ENCODE results near the gene GABRD. TPM values are rescaled to one million over a fixed set of nuclear protein-coding genes. Genes with fewer than 3 reads are reported as not detected.

GABRD gene, protein sequence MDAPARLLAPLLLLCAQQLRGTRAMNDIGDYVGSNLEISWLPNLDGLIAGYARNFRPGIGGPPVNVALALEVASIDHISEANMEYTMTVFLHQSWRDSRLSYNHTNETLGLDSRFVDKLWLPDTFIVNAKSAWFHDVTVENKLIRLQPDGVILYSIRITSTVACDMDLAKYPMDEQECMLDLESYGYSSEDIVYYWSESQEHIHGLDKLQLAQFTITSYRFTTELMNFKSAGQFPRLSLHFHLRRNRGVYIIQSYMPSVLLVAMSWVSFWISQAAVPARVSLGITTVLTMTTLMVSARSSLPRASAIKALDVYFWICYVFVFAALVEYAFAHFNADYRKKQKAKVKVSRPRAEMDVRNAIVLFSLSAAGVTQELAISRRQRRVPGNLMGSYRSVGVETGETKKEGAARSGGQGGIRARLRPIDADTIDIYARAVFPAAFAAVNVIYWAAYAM
- not detected in 2 replicates for total RNA-seq (2016; rRNA removed; fragmentation: Illumina TruSeq; extraction: Trizol)
- total RNA-seq (2016; cell fraction: cytosol; rRNA removed; fragmentation: Illumina TruSeq; extraction: Trizol; ENCODE audit: low read depth) = not detected in 2 replicates
- total RNA-seq (2016; cell fraction: insoluble cytoplasmic fraction; rRNA removed; fragmentation: Illumina TruSeq; extraction: Trizol) = not detected in 2 replicates
- total RNA-seq (2016; cell fraction: membrane; rRNA removed; fragmentation: Illumina TruSeq; extraction: Trizol) = not detected in 2 replicates
- not detected in 2 replicates for total RNA-seq (2016; cell fraction: nucleus; rRNA removed; fragmentation: Illumina TruSeq; extraction: Trizol)
- 0.22 TPM in 1 of 2 replicates, not detected in the other for polyA plus RNA-seq (2011; rRNA removed)
- 0.09 TPM in 1 of 2 replicates, not detected in the other for polyA plus RNA-seq (2011; cell fraction: cytosol; rRNA removed)
- 0.08 TPM in 1 of 2 replicates, not detected in the other for polyA plus RNA-seq (2011; cell fraction: nucleus; rRNA removed)
- not detected in 2 replicates for polyA plus RNA-seq (2012)
- not detected in 2 replicates for polyA plus RNA-seq (2016; cell fraction: cytosol; fragmentation: Illumina TruSeq; extraction: Trizol; ENCODE audit: low read depth)
- not detected in 2 replicates for polyA plus RNA-seq (2016; cell fraction: insoluble cytoplasmic fraction; fragmentation: Illumina TruSeq; extraction: Trizol; ENCODE audit: low read depth)
- not detected in 2 replicates for polyA plus RNA-seq (2016; cell fraction: membrane; fragmentation: Illumina TruSeq; extraction: Trizol; ENCODE audit: low read depth)
- not detected in 2 replicates for polyA plus RNA-seq (2016; cell fraction: nucleus; fragmentation: Illumina TruSeq; extraction: Trizol; ENCODE audit: insufficient read depth, low read depth)
- 0.51 TPM in 1 of 2 replicates, not detected in the other for polyA minus RNA-seq (2011; rRNA and poly(A)+ RNA removed; ENCODE audit: low replicate concordance)
- polyA minus RNA-seq (2011; cell fraction: cytosol; rRNA and poly(A)+ RNA removed) = not detected in 2 replicates
- polyA minus RNA-seq (2011; cell fraction: nucleus; rRNA and poly(A)+ RNA removed) = not detected in 2 replicates
- not detected for Bru-seq, nascent RNA
- not detected for BruChase-seq, experiment 1, labeled RNA remaining after a 6-hour chase
- BruChase-seq, experiment 2, labeled RNA remaining after a 2-hour chase = not detected
- long read RNA-seq, experiment 1 = 0 reads
- long read RNA-seq, experiment 2 = 0 reads

DNA sequence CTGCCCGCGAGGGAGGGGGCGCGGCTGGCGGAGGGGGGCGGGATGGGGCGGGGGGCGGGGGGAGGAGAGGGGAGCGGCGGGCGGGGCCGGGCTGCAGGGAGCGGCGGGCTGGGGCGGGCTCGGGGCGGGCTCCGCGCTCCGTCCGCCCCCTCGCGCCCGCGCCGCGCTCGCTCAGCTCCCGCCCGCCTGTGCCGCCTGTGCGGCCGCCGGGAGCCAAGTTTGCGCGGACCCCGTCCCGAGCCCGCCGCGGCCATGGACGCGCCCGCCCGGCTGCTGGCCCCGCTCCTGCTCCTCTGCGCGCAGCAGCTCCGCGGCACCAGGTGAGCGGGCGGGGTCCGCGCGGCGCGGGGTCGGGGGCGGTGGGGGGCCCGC, at the start of gene GABRD:
Gene GABRD, plus strand, starts transcription at position 174 of the 372 bp plus-strand sequence. Its CDS starts 79 bp downstream, at position 253.
- in situ Hi-C loops (cut with HindIII; ENCODE audit: extremely low pct_ligation_motif_present, low pct_unique_long_range_greater_than_20kb) = no loop called here
- peak within 1 kb of the TSS in 1 of 3 experiments; percentile 16; a peak in 1 of 6 replicates for H3K4me3 ChIP-seq (replicated peaks in 1 of 3; ENCODE audit: insufficient read depth in 1 of 3, low read depth in 2 of 3, low read length in 3 of 3)
- 24% methylated on average over 8 of the region's 60 CpGs for WGBS (ENCODE audit: low lambda C conversion rate)
- peak; percentile 15; the same call in 1 of the 3 replicates for ATAC-seq
- no peaks in the 10 kb centered on the region for H3K9me3 ChIP-seq (ENCODE audit: low read length)
- no TSS peak for BruUV-seq (replicated peaks)
- H2AFZ ChIP-seq (ENCODE audit: low read length) = no peak within 1 kb of the TSS
- H3K4me2 ChIP-seq (ENCODE audit: low read depth, low read length) = no peak within 1 kb of the TSS
- H4K20me1 ChIP-seq (ENCODE audit: insufficient read depth, low read length) = 0 out of 2 replicates have a peak, but pooled peaks cover 4% of the 10 kb centered on the region
- no peak for FAIRE-seq
- TF ChIP-seq, protein P1, sequence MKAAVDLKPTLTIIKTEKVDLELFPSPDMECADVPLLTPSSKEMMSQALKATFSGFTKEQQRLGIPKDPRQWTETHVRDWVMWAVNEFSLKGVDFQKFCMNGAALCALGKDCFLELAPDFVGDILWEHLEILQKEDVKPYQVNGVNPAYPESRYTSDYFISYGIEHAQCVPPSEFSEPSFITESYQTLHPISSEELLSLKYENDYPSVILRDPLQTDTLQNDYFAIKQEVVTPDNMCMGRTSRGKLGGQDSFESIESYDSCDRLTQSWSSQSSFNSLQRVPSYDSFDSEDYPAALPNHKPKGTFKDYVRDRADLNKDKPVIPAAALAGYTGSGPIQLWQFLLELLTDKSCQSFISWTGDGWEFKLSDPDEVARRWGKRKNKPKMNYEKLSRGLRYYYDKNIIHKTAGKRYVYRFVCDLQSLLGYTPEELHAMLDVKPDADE (CRISPR knock-in tag; IDR thresholded peaks at IDR 0.05) = no peak
- TF ChIP-seq, protein P2, sequence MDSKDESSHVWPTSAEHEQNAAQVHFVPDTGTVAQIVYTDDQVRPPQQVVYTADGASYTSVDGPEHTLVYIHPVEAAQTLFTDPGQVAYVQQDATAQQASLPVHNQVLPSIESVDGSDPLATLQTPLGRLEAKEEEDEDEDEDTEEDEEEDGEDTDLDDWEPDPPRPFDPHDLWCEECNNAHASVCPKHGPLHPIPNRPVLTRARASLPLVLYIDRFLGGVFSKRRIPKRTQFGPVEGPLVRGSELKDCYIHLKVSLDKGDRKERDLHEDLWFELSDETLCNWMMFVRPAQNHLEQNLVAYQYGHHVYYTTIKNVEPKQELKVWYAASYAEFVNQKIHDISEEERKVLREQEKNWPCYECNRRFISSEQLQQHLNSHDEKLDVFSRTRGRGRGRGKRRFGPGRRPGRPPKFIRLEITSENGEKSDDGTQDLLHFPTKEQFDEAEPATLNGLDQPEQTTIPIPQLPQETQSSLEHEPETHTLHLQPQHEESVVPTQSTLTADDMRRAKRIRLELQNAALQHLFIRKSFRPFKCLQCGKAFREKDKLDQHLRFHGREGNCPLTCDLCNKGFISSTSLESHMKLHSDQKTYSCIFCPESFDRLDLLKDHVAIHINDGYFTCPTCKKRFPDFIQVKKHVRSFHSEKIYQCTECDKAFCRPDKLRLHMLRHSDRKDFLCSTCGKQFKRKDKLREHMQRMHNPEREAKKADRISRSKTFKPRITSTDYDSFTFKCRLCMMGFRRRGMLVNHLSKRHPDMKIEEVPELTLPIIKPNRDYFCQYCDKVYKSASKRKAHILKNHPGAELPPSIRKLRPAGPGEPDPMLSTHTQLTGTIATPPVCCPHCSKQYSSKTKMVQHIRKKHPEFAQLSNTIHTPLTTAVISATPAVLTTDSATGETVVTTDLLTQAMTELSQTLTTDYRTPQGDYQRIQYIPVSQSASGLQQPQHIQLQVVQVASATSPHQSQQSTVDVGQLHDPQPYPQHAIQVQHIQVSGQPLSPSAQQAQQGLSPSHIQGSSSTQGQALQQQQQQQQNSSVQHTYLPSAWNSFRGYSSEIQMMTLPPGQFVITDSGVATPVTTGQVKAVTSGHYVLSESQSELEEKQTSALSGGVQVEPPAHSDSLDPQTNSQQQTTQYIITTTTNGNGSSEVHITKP (CRISPR knock-in tag; IDR thresholded peaks at IDR 0.05; ENCODE audit: low read depth) = no peak
- TF ChIP-seq SSRP1 (CRISPR knock-in tag; IDR thresholded peaks at IDR 0.05) = no peak
- no peak for TF ChIP-seq JUN (CRISPR knock-in tag; IDR thresholded peaks at IDR 0.05)
- TF ChIP-seq, protein P3, sequence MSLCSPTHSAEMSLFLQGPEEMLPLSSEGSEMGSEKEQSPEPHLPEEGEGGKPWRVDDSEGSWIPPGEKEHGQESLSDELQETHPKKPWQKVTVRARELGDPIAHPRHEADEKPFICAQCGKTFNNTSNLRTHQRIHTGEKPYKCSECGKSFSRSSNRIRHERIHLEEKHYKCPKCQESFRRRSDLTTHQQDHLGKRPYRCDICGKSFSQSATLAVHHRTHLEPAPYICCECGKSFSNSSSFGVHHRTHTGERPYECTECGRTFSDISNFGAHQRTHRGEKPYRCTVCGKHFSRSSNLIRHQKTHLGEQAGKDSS (CRISPR knock-in tag; IDR thresholded peaks at IDR 0.05; ENCODE audit: borderline replicate concordance, low read depth) = no peak
- TF ChIP-seq ZNF615 (CRISPR knock-in tag; IDR thresholded peaks at IDR 0.05; ENCODE audit: borderline replicate concordance) = no peak
- TF ChIP-seq PHB2 (IDR thresholded peaks at IDR 0.05; ENCODE audit: partially characterized antibody) = no peak
- no peak for TF ChIP-seq SRF (IDR thresholded peaks at IDR 0.05; ENCODE audit: low read depth, low read length)
- TF ChIP-seq, protein P4, sequence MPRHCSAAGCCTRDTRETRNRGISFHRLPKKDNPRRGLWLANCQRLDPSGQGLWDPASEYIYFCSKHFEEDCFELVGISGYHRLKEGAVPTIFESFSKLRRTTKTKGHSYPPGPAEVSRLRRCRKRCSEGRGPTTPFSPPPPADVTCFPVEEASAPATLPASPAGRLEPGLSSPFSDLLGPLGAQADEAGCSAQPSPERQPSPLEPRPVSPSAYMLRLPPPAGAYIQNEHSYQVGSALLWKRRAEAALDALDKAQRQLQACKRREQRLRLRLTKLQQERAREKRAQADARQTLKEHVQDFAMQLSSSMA (CRISPR knock-in tag; IDR thresholded peaks at IDR 0.05) = no peak
- TF ChIP-seq NFKB2 (CRISPR knock-in tag; IDR thresholded peaks at IDR 0.05; ENCODE audit: borderline replicate concordance) = no peak
- no peak for TF ChIP-seq TAF1 (CRISPR knock-in tag; IDR thresholded peaks at IDR 0.05)
- TF ChIP-seq ELF3 (CRISPR knock-in tag; IDR thresholded peaks at IDR 0.05) = no peak
- no peak for TF ChIP-seq KLF9 (CRISPR knock-in tag; IDR thresholded peaks at IDR 0.05; ENCODE audit: low read depth)
- H3K4me1 ChIP-seq (ENCODE audit: insufficient read depth, low read length) = peaks cover 7% of the 10 kb centered on the region
- no peaks in the 10 kb centered on the region for H3K79me2 ChIP-seq (ENCODE audit: insufficient read depth, low read length)
- no peak within 1 kb of the TSS for H3K9ac ChIP-seq (ENCODE audit: insufficient read depth, low read depth, low read length)
- no peak within 1 kb of the TSS for H3K27ac ChIP-seq (ENCODE audit: extremely low read length, insufficient read depth, low read length)
- no peak for DNase-seq (ENCODE audit: low spot score)
- intact Hi-C loops (cut with micrococcal nuclease; ENCODE audit: unreplicated experiment) = no loop called here
- POLR2A ChIA-PET = no interaction called here
- CTCF ChIA-PET (ENCODE audit: low intra/inter-chr PET ratio, low total read pairs) = no interaction called here
- H3K36me3 ChIP-seq (replicated peaks in 1 of 2; ENCODE audit: control insufficient read depth in 1 of 2, insufficient read depth in 2 of 2, low read length in 2 of 2) = no peaks in the 10 kb centered on the region
- peaks cover 33 to 91% of the 10 kb centered on the region in 2 experiments for H3K27me3 ChIP-seq (ENCODE audit: control insufficient read depth in 1 of 2, insufficient read depth in 2 of 2, low read length in 2 of 2)

Data from HepG2 (cell line).